Hippocampal formation (tissue), 2 donors: ENCODE data around the gene DUSP22.

Experiments
- DNase-seq, 2 donors: peaks; one replicate each; lab custom pipeline; 2025; lab: John Stamatoyannopoulos, UW

The DUSP22 gene

GRCh38 chr6:339480-339879, 47.2 kb downstream of the DUSP22 start:
- DNase-seq = no peak

GRCh38 chr6:340186-340955, 48.1 kb downstream of the DUSP22 start:
- DNase-seq = no peak

GRCh38 chr6:340991-341827, 48.9 kb downstream of the DUSP22 start:
- DNase-seq = no peak

GRCh38 chr6:341914-342831, 49.9 kb downstream of the DUSP22 start:
- no peak for DNase-seq

- no peak for DNase-seq
These were observed 50.5 kb downstream of the DUSP22 start for GRCh38 chr6:342832-343179.

GRCh38 chr6:343226-343935, 51.1 kb downstream of the DUSP22 start:
- no peak for DNase-seq

GRCh38 chr6:343960-344815, 51.9 kb downstream of the DUSP22 start:
- DNase-seq = no peak

GRCh38 chr6:344816-345340, 52.6 kb downstream of the DUSP22 start:
- no peak for DNase-seq

- no peak for DNase-seq
These were observed 53.6 kb downstream of the DUSP22 start for GRCh38 chr6:345747-346385.

GRCh38 chr6:346386-347030, 54.2 kb downstream of the DUSP22 start:
- DNase-seq = no peak

- DNase-seq = no peak
These were observed 54.9 kb downstream of the DUSP22 start for GRCh38 chr6:347232-347631.

GRCh38 chr6:347951-348859, 55.9 kb downstream of the DUSP22 start:
- no peak for DNase-seq

GRCh38 chr6:348860-349396, 56.6 kb downstream of the DUSP22 start:
- DNase-seq = no peak

- DNase-seq = no peak
These were observed 57.2 kb downstream of the DUSP22 start for GRCh38 chr6:349491-349921.

- no peak for DNase-seq
These were observed 58.1 kb downstream of the DUSP22 start for GRCh38 chr6:350371-350770.

GRCh38 chr6:351011-351866, 59.0 kb downstream of the DUSP22 start:
- DNase-seq = no peak

- DNase-seq = no peak
These were observed 59.6 kb downstream of the DUSP22 start for GRCh38 chr6:351867-352289.
